DMS153 treated with DMSO at 0.1 percent for 48 hours (cell line): ENCODE measurements around the gene NDUFAB1.
"Not testable (repeated sequence)": the region's sequence is repeated elsewhere in the genome, so short reads cannot be mapped to it uniquely, and the experiment has no call there.

Source experiments
- DNase-seq: peaks from one replicate; lab custom pipeline; 2025; ENCODE audit not compliant: unreplicated experiment; lab: John Stamatoyannopoulos, UW

Gene NDUFAB1

GRCh38 chr16:23556881-23557778 lies 39.0 kb downstream of the NDUFAB1 start, which contains the start of the genes EARS2 and UBFD1:
Gene EARS2 (minus strand): TSS chr16:23557350. CDS start chr16:23557343, 7 bp downstream.
Gene UBFD1 (plus strand): TSS chr16:23557727. CDS start chr16:23557743, 16 bp downstream.
- DNase-seq, result peak; percentile 97

- no peak for DNase-seq
Observed at GRCh38 chr16:23554536-23554935, 41.6 kb downstream of the NDUFAB1 start.

- DNase-seq, result no peak
Observed at GRCh38 chr16:23552161-23552560, 44.0 kb downstream of the NDUFAB1 start.

- no peak for DNase-seq
Observed at GRCh38 chr16:23549938-23550337, 46.2 kb downstream of the NDUFAB1 start.

- DNase-seq, result no peak
Observed at GRCh38 chr16:23544436-23544835, 51.7 kb downstream of the NDUFAB1 start.

- DNase-seq, result not testable (repeated sequence)
Observed at GRCh38 chr16:23540817-23541178, 55.3 kb downstream of the NDUFAB1 start.

GRCh38 chr16:23539984-23540816 lies 55.9 kb downstream of the NDUFAB1 start:
- peak; percentile 74 for DNase-seq

- no peak for DNase-seq
Observed at GRCh38 chr16:23538919-23539278, 57.2 kb downstream of the NDUFAB1 start.

- DNase-seq, result no peak
Observed at GRCh38 chr16:23537390-23537789, 58.7 kb downstream of the NDUFAB1 start.

- no peak for DNase-seq
Observed at GRCh38 chr16:23535901-23536300, 60.2 kb downstream of the NDUFAB1 start.

GRCh38 chr16:23534868-23535860 lies 61.0 kb downstream of the NDUFAB1 start:
- DNase-seq, result no peak

- no peak for DNase-seq
Observed at GRCh38 chr16:23532448-23532847, 63.7 kb downstream of the NDUFAB1 start.
